GM11168 (cell line): Measurements from ENCODE around the gene KCNMB3.
"Not testable (repeated sequence)": the region's sequence is repeated elsewhere in the genome, so short reads cannot be mapped to it uniquely, and the experiment has no call there.

ENCODE experiments used
- in situ Hi-C: fragments of 300-500 bp; cut with MboI; formaldehyde crosslinking; loops from one replicate; pipeline ENCODE4 v1.12.0; 2022; ENCODE audit warnings: low sequenced_read_pairs; ENCODE audit not compliant: unreplicated experiment

KCNMB3 gene

GRCh38 chr3:179265875-179266274 lies 15.0 kb upstream of the KCNMB3 start:
- in situ Hi-C loops, result no loop called here

- in situ Hi-C loops, result no loop called here
These were observed 14.2 kb upstream of the KCNMB3 start for GRCh38 chr3:179265092-179265491.

- in situ Hi-C loops, result no loop called here
These were observed 13.5 kb upstream of the KCNMB3 start for GRCh38 chr3:179264449-179264848.

GRCh38 chr3:179263134-179263533 lies 12.2 kb upstream of the KCNMB3 start:
- in situ Hi-C loops, result no loop called here

GRCh38 chr3:179260949-179261765 lies 10.2 kb upstream of the KCNMB3 start:
- in situ Hi-C loops, result no loop called here

GRCh38 chr3:179259959-179260756 lies 9.2 kb upstream of the KCNMB3 start:
- in situ Hi-C loops, result not testable (repeated sequence)

- in situ Hi-C loops, result no loop called here
These were observed 7.9 kb upstream of the KCNMB3 start for GRCh38 chr3:179258820-179259219.

GRCh38 chr3:179257742-179258141 lies 6.8 kb upstream of the KCNMB3 start:
- in situ Hi-C loops, result not testable (repeated sequence)

GRCh38 chr3:179256813-179257212 lies 5.9 kb upstream of the KCNMB3 start:
- in situ Hi-C loops, result no loop called here

- in situ Hi-C loops, result no loop called here
These were observed 3.5 kb downstream of the KCNMB3 start for GRCh38 chr3:179247289-179248015.

- in situ Hi-C loops, result no loop called here
These were observed 6.0 kb downstream of the KCNMB3 start for GRCh38 chr3:179244878-179245277.

GRCh38 chr3:179242859-179243258 lies 8.1 kb downstream of the KCNMB3 start:
- in situ Hi-C loops, result not testable (repeated sequence)

GRCh38 chr3:179240299-179240698 lies 10.6 kb downstream of the KCNMB3 start:
- in situ Hi-C loops, result not testable (repeated sequence)

GRCh38 chr3:179236669-179237301 lies 14.1 kb downstream of the KCNMB3 start:
- in situ Hi-C loops, result no loop called here

- in situ Hi-C loops, result no loop called here
These were observed 16.7 kb downstream of the KCNMB3 start for GRCh38 chr3:179234199-179234598.

- in situ Hi-C loops, result no loop called here
These were observed 17.9 kb downstream of the KCNMB3 start for GRCh38 chr3:179233043-179233442.

- in situ Hi-C loops, result no loop called here
These were observed 21.7 kb downstream of the KCNMB3 start for GRCh38 chr3:179229177-179229576.

- in situ Hi-C loops, result no loop called here
These were observed 23.6 kb downstream of the KCNMB3 start for GRCh38 chr3:179227349-179227748.

- in situ Hi-C loops, result no loop called here
These were observed 26.3 kb downstream of the KCNMB3 start for GRCh38 chr3:179224584-179224983.

- in situ Hi-C loops, result no loop called here
These were observed 27.4 kb downstream of the KCNMB3 start for GRCh38 chr3:179223548-179223947.
